IgD-negative memory B cell (primary cell): ENCODE data around the gene TM2D3. TPM values are rescaled to one million over a fixed set of nuclear protein-coding genes. Genes with fewer than 3 reads are reported as not detected.

Source experiments
- H3K27ac Mint-ChIP-seq, 3 donors: one replicate each; pipeline ENCODE4 v1.8.0; 2020 to 2022; ENCODE audit warnings: mild to moderate bottlenecking in 3 of 3, mixed read lengths in 3 of 3, moderate library complexity in 1 of 3
- H3K27me3 Mint-ChIP-seq: one replicate; pipeline ENCODE4 v1.8.0; 2021; ENCODE audit warnings: mixed read lengths
- H3K36me3 Mint-ChIP-seq: one replicate; pipeline ENCODE4 v1.8.0; 2020; ENCODE audit warnings: mild to moderate bottlenecking, mixed read lengths
- H3K4me1 Mint-ChIP-seq, 3 donors: one replicate each; pipeline ENCODE4 v1.8.0; 2020 to 2022; ENCODE audit warnings: mixed read lengths in 3 of 3, mild to moderate bottlenecking in 1 of 3
- H3K4me3 Mint-ChIP-seq, 4 donors: one replicate each; pipeline ENCODE4 v1.8.0; 2020 to 2022; ENCODE audit warnings: mild to moderate bottlenecking in 4 of 4, mixed read lengths in 4 of 4, moderate library complexity in 3 of 4
- H3K9me3 Mint-ChIP-seq, 3 donors: one replicate each; pipeline ENCODE4 v1.8.0; 2020 to 2021; ENCODE audit warnings: mixed read lengths in 3 of 3, mild to moderate bottlenecking in 1 of 3
- polyA plus RNA-seq: library from polyadenylated mRNA; unstranded; fragments of 300-500 nt; fragmentation: Illumina TruSeq; gene quantifications from one replicate; pipeline ENCODE4 v1.2.3, GENCODE V29; 2021

The TM2D3 gene
- polyA plus RNA-seq, result 30.5 TPM

GRCh38 chr15:101652098-101652785 is at the start of gene TM2D3:
TM2D3 (minus strand) TSS chr15:101652381; CDS start chr15:101652361, 20 bp downstream.
- peaks cover 19 to 29% (median 20%) of the 10 kb centered on the region in 3 donors for H3K4me1 Mint-ChIP-seq
- peaks cover 1% of the 10 kb centered on the region for H3K36me3 Mint-ChIP-seq
- no peaks in the 10 kb centered on the region for H3K27me3 Mint-ChIP-seq
- peak within 1 kb of the TSS; percentile 93 to 97 (median 93) for H3K27ac Mint-ChIP-seq
- H3K9me3 Mint-ChIP-seq, result no peaks in the 10 kb centered on the region
- peak within 1 kb of the TSS; percentile 93 to 99 (median 96) for H3K4me3 Mint-ChIP-seq

GRCh38 chr15:101698314-101698713 is 46.1 kb upstream of the TM2D3 start:
- H3K27me3 Mint-ChIP-seq, result no peaks in the 10 kb centered on the region
- peak overlapping the region in 1 of 3 donors; percentile 59 for H3K27ac Mint-ChIP-seq
- peaks cover 0 to 2% (median 0%) of the 10 kb centered on the region in 3 donors for H3K9me3 Mint-ChIP-seq

GRCh38 chr15:101697488-101697887 is 45.3 kb upstream of the TM2D3 start:
- H3K9me3 Mint-ChIP-seq, result peaks cover 0 to 2% (median 0%) of the 10 kb centered on the region in 3 donors
- H3K27me3 Mint-ChIP-seq, result no peaks in the 10 kb centered on the region
- H3K27ac Mint-ChIP-seq, result no peak overlapping the region
- H3K4me3 Mint-ChIP-seq, result no peak overlapping the region
- H3K4me1 Mint-ChIP-seq, result peaks cover 0 to 5% (median 3%) of the 10 kb centered on the region in 3 donors
- H3K36me3 Mint-ChIP-seq, result peaks cover 34% of the 10 kb centered on the region

More at GRCh38 chr15:101698314-101698713, 46.1 kb upstream of the TM2D3 start:
- Mint-ChIP-seq H3K4me1 (peaks cover 0 to 4% (median under 1%) of the 10 kb centered on the region in 3 donors), H3K36me3 (peaks cover 31% of the 10 kb centered on the region), H3K4me3 (no peak overlapping the region)

DNA sequence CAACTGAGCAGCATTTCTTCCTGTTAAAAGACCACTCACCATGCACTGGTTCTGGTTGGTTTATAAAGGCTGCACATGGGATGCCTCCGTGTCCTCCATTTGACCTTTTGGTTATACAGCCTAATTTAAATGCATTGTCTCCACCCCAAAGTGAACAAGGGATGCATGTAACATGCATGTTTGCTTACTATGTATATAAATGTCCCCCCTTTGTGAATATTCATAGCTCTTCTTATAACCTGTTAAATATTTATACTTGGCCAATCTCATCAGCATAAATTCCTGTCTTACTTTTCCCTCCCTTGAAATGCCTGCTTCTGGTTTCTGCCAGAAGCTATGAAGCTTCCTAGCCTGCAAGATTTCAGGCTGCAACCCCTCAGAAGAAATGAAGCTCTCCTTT is 44.6 kb upstream of the TM2D3 start:
- Mint-ChIP-seq H3K27ac (no peak overlapping the region), H3K27me3 (no peaks in the 10 kb centered on the region), H3K4me1 (peaks cover 0 to 5% (median 3%) of the 10 kb centered on the region in 3 donors), H3K4me3 (no peak overlapping the region), H3K36me3 (peaks cover 34% of the 10 kb centered on the region), H3K9me3 (peaks cover 0 to 2% (median 0%) of the 10 kb centered on the region in 3 donors)

GRCh38 chr15:101694261-101694660 is 42.1 kb upstream of the TM2D3 start:
- Mint-ChIP-seq H3K9me3 (no peaks in the 10 kb centered on the region), H3K4me3 (no peak overlapping the region), H3K36me3 (peaks cover 25% of the 10 kb centered on the region), H3K4me1 (peaks cover 0 to 5% (median 3%) of the 10 kb centered on the region in 3 donors), H3K27me3 (no peaks in the 10 kb centered on the region), H3K27ac (no peak overlapping the region)

GRCh38 chr15:101692801-101693598 is 40.8 kb upstream of the TM2D3 start:
- Mint-ChIP-seq H3K27me3 (no peaks in the 10 kb centered on the region), H3K4me1 (peaks cover 0 to 5% (median 3%) of the 10 kb centered on the region in 3 donors), H3K9me3 (no peaks in the 10 kb centered on the region), H3K36me3 (peaks cover 25% of the 10 kb centered on the region), H3K4me3 (peak overlapping the region in 1 of 4 donors; percentile 17), H3K27ac (no peak overlapping the region)

DNA sequence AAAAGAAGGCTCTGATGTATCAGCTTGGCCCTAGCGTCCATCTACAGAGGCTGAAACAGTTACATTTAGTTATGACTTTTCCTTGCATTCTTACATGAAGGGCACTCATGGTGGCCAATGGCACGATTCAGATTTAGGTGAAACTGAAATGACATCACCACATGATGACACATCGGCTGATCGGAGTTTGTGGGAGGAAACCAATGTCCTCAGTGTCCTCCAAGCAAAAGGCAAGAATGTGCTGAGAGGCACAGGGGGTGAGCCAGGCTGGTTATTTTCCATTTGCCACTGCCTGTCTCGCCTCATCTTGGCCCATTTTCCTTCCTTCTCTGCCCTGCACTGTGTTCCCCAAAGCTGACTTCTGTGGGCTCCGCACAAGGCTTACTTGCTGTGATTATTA is 37.7 kb upstream of the TM2D3 start:
- H3K27me3 Mint-ChIP-seq, result no peaks in the 10 kb centered on the region
- no peak overlapping the region for H3K27ac Mint-ChIP-seq
- H3K9me3 Mint-ChIP-seq, result no peaks in the 10 kb centered on the region
- peaks cover 8% of the 10 kb centered on the region for H3K36me3 Mint-ChIP-seq
- H3K4me1 Mint-ChIP-seq, result peaks cover 0 to 3% (median 3%) of the 10 kb centered on the region in 3 donors
- no peak overlapping the region for H3K4me3 Mint-ChIP-seq

DNA sequence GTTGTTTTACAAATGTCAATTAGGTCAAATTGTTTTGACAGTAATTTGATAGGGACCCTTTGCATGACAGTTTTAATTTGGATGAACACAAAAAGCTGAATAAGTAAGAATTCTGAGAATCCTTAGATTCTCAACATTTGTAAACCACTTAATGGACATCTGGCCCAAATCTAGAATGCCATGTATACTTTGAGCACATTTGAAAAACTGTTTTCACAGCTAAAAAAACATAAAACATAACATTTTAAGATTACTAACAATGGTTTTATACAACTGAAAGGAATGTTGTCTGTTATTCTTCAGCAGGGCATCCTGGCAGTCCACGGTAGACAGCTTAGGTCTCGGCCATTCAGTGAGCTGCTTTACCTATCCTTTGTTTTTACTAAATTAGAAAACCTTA is 34.5 kb upstream of the TM2D3 start:
- Mint-ChIP-seq H3K27me3 (no peaks in the 10 kb centered on the region), H3K4me3 (no peak overlapping the region), H3K4me1 (no peaks in the 10 kb centered on the region), H3K9me3 (no peaks in the 10 kb centered on the region), H3K36me3 (peaks cover 4% of the 10 kb centered on the region), H3K27ac (no peak overlapping the region)

GRCh38 chr15:101684877-101685276 is 32.7 kb upstream of the TM2D3 start:
- peaks cover 7% of the 10 kb centered on the region for H3K36me3 Mint-ChIP-seq

DNA sequence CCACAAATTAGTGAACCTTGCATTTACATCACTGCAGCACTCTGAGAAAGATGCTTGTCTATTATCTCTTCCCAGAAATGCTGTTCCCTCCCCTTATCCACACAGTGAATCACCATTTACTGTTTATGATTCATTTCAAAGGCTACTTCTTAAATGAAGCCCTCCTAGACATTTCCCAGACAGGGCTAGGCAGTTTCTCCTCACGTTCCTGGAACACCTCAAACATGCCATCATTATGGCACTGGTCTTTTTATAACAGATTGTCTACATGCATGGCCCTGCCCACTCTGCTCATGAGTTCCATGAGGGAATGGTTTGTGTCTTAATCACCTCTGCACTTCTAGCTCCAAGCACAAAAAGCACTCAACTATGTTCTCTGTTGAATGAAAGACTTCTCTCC is 32.2 kb upstream of the TM2D3 start:
- Mint-ChIP-seq H3K9me3 (no peaks in the 10 kb centered on the region), H3K36me3 (peaks cover 8% of the 10 kb centered on the region), H3K27ac (no peak overlapping the region), H3K4me1 (no peaks in the 10 kb centered on the region), H3K27me3 (no peaks in the 10 kb centered on the region), H3K4me3 (no peak overlapping the region)

More at GRCh38 chr15:101684877-101685276, 32.7 kb upstream of the TM2D3 start:
- H3K4me3 Mint-ChIP-seq, result no peak overlapping the region
- no peaks in the 10 kb centered on the region for H3K27me3 Mint-ChIP-seq
- H3K9me3 Mint-ChIP-seq, result no peaks in the 10 kb centered on the region
- H3K4me1 Mint-ChIP-seq, result no peaks in the 10 kb centered on the region
- H3K27ac Mint-ChIP-seq, result no peak overlapping the region

DNA sequence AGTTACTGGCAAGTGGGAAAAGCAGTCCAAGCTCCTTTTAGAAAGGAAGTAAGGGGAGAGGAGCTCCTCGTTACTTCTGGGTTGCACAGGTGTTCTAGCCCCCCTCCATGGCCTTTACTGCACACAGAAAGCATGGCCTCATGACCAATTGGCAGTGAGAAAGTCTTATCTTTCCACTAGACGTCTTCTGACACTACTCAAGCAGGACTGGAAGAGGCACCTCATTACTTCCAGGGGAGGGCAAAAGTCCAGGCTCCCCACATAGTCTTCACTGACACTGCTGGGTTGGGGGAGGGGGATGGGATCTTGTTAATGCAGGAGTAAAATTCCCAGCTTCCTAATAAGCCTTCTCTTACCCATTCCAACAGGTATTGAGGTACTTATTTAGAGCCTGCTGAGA is 27.6 kb upstream of the TM2D3 start:
- Mint-ChIP-seq H3K4me3 (no peak overlapping the region), H3K36me3 (peaks cover 15% of the 10 kb centered on the region), H3K9me3 (no peaks in the 10 kb centered on the region), H3K27me3 (no peaks in the 10 kb centered on the region), H3K27ac (no peak overlapping the region), H3K4me1 (peaks cover 10 to 15% (median 10%) of the 10 kb centered on the region in 3 donors)

DNA sequence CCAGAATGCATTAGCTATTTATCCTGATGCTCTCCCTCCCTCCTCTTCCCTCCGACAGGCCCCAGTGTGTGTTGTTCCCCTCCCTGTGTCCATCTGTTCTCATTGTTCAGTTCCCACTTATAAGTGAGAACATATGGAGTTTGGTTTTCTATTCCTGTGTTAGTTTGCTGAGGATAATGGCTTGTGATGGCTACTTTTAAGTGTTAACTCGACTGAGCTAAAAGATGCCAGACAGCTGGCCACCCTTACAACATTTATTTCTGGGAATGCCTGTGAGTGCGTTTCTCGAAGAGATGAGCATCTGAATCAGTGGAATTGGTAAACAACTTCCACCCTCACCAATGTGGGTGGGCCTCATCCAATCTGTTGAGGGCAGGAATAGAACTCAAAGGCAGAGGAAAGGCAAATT is 24.7 kb upstream of the TM2D3 start:
- H3K27ac Mint-ChIP-seq, result no peak overlapping the region
- H3K27me3 Mint-ChIP-seq, result no peaks in the 10 kb centered on the region
- peaks cover 10 to 15% (median 10%) of the 10 kb centered on the region in 3 donors for H3K4me1 Mint-ChIP-seq
- H3K36me3 Mint-ChIP-seq, result peaks cover 15% of the 10 kb centered on the region
- peak overlapping the region in 2 of 4 donors; percentile 1 to 76 for H3K4me3 Mint-ChIP-seq
- no peaks in the 10 kb centered on the region for H3K9me3 Mint-ChIP-seq

GRCh38 chr15:101675796-101676582 is 23.8 kb upstream of the TM2D3 start:
- Mint-ChIP-seq H3K4me1 (peaks cover 10 to 15% (median 10%) of the 10 kb centered on the region in 3 donors), H3K27me3 (no peaks in the 10 kb centered on the region), H3K36me3 (peaks cover 14% of the 10 kb centered on the region), H3K9me3 (no peaks in the 10 kb centered on the region), H3K4me3 (peak overlapping the region; percentile 30 to 96 (median 87)), H3K27ac (peak overlapping the region in 1 of 3 donors; percentile 4)

- Mint-ChIP-seq H3K27me3 (no peaks in the 10 kb centered on the region), H3K27ac (peak overlapping the region in 1 of 3 donors; percentile 76), H3K36me3 (peaks cover 15% of the 10 kb centered on the region), H3K4me1 (peaks cover 10 to 15% (median 10%) of the 10 kb centered on the region in 3 donors), H3K4me3 (no peak overlapping the region), H3K9me3 (no peaks in the 10 kb centered on the region)
These were observed 22.8 kb upstream of the TM2D3 start for GRCh38 chr15:101675015-101675414.

GRCh38 chr15:101672298-101672697 is 20.1 kb upstream of the TM2D3 start:
- H3K4me1 Mint-ChIP-seq, result peaks cover 7 to 13% (median 10%) of the 10 kb centered on the region in 3 donors
- peaks cover 12% of the 10 kb centered on the region for H3K36me3 Mint-ChIP-seq
- no peaks in the 10 kb centered on the region for H3K9me3 Mint-ChIP-seq
- H3K27ac Mint-ChIP-seq, result no peak overlapping the region
- H3K4me3 Mint-ChIP-seq, result no peak overlapping the region
- H3K27me3 Mint-ChIP-seq, result no peaks in the 10 kb centered on the region
